NCI-H146 treated with DMSO at 0.1 percent for 48 hours (cell line): Measurements from ENCODE around the gene RNF8.
"Not testable (repeated sequence)": the region's sequence is repeated elsewhere in the genome, so short reads cannot be mapped to it uniquely, and the experiment has no call there.

ENCODE experiments used
- DNase-seq: peaks from one replicate; lab custom pipeline; 2025; ENCODE audit not compliant: unreplicated experiment; lab: John Stamatoyannopoulos, UW

The RNF8 gene, protein sequence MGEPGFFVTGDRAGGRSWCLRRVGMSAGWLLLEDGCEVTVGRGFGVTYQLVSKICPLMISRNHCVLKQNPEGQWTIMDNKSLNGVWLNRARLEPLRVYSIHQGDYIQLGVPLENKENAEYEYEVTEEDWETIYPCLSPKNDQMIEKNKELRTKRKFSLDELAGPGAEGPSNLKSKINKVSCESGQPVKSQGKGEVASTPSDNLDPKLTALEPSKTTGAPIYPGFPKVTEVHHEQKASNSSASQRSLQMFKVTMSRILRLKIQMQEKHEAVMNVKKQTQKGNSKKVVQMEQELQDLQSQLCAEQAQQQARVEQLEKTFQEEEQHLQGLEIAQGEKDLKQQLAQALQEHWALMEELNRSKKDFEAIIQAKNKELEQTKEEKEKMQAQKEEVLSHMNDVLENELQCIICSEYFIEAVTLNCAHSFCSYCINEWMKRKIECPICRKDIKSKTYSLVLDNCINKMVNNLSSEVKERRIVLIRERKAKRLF

DNA sequence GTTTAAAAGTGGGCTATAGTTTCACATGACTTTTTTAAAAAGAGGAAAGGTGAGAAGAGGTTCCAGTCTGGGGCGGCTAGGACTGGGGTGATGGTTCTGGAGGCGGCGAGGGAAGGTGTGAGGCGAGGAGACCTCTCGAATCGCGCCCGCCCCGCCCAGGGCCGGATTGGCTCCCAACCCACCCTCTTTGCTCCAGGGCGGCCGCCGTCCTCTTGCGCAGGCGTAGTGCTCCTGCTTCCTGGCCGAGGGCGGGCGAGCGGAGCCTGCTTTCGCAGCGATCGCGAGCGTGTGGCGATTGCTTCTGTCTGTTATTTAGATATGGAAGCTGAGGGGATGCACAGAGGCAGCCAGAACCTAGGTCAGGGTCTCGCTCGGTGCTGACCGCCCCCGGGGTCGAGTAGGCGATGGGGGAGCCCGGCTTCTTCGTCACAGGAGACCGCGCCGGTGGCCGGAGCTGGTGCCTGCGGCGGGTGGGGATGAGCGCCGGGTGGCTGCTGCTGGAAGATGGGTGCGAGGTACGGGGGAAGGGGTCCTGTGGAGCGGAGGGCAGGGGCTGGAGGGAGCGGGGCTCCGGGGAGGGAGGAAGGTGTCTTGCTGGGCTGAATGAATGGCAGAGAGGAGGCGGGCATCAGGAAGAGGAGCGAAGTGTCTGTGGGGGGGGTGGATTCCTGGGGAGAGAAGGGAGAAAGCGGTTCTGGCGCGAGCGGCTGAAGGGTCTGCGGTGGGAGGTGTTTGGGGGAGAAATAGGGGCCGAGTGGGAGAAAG lies at the start of gene RNF8:
Gene RNF8, plus strand, starts transcription at position 223 of the 765 bp plus-strand sequence. Its CDS starts 182 bp downstream, at position 405.
- peak; percentile 93 for DNase-seq

DNA sequence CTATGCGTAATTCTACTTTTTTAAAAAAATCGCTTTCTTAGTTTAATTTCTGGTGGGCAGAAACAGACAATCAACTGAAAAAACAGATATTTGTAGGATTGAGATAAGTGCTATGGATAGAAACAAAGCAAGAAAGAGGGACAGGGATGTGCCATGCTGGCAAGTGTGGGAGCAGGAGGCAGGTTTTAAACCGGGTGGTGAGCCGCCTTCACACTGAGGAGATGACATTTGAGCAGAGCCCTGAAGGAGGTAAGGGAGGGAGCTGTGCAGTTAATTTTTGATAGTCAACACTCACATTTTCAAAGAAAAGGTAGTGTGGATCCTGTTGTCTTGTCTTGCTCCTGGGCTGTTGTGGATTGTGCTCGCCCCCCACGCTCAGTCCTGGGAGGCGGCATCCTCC lies 49.0 kb upstream of the RNF8 start:
- DNase-seq = no peak

DNA sequence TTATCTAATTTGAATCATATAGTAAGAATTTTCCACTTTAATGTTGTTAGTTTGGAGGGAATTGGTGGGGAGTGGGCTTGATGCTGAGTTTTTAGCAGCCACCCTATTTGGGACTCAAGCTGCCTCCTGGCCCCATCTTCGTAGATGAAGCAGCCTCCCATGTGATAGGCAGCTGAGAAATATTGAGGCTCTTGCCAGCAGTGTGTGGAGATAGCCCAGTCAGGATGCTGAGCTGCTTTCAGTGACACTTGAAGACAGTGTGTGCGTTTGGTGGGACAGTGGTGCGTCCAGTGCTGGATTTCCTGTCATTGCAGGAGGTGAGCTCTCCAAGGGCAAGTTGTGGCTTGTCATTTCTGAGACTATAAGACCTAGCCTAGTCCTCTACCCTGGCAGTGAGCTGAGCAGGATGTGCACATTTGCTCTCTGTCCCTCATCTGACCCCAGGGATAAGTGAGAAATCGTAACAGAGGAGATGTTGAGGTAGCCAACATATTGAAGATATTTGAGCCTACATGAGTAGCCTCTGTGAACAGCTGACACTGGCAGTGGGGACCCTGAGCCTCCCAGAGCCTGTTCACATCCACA lies 47.9 kb upstream of the RNF8 start:
- no peak for DNase-seq

DNA sequence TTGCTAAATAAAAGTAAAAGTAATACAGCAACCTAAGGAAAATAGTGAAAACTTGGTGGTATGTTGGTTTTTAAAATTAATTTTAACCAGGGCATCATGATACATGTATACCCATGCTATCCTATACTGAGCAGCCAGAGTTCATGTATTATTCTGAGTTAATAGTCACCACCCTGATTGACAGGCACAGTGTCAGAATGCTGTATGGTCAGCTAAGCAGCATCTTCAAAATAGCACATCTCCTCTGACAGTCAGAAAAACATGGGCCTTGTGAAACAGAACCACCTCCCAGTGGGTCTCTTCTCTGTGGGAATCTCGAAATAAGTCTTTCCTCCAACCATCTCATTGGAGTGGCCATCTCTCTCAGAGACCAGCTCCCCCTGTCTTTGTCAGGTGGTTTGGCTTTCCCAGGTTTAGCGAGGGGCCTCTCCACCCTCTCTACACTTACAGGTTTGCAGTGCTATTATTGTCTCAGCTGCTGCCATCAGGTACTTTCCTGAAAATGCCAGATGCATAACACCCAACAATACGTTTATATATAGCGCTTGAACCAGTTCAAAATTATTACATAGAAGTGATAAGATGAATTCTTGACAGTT lies 47.1 kb upstream of the RNF8 start:
- no peak for DNase-seq

DNA sequence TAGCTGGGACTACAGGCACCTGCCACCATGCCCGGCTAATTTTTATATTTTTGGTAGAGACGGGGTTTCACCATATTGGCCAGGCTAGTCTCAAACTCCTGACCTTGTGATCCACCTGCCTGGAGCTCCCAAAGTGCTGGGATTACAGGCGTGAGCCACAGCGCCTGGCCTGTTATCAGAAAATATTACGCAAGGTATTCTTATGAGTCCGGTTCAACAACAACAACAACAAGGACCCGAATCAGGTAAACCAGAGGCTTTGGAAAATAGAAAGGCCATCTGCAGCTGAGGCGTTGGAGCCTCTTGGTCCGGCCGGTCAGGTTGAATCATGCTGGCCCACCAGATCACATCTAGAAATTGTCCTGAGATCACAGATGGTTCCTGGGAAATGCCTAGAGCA lies 46.3 kb upstream of the RNF8 start:
- DNase-seq = not testable (repeated sequence)

DNA sequence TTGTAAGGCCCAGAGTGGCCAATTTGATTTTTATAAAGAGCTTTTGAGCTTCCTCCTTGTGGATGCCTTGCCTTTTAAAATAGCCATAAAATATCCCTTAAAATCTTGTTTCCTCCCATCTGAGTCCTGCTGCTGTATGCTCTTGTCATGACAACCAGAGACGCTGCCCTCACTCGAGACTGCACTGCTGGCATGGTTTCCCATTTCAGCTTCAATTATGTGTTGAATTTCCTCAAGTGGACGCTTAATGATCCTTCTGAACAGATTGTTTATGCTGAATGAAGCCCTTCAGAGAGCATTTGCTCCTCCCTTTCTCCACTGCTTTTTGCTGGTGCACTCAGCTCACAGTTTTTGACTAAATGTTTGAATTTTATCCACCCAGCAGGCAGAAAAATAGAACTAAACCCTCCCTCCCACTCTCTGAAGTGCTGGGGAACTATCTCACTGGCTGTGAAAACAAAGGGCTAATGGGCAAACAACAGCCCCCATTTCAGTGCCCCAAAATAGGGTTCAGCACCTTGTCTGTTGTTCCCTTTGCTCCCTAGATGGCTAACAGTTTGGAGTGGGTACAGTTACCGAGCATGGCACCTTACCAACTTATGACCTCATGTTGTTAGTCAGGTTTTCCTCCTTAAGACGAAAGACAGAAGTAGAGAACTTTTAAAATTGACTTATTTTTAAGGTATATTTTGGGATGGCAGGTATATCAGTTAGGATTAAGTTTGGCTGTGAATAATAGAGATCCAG lies 45.5 kb upstream of the RNF8 start:
- DNase-seq = no peak

DNA sequence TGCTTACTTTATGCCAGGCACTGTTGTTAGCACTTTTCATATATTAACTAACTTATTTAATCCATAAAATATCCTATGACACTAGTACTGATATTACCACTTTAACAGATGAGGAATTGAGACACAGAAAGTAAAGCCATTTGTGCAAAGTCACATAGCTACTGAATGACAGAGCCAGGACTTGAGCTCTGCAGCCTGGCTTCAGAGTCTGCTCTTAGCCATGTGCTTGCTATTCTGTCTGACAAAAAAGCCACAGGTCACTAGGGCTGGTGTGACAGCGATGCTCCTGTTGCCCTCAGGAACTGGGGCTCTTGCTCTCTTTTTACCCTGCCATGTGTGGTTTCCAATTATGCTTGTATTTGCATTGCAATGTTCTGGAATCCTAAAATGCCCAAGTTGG lies 44.7 kb upstream of the RNF8 start:
- DNase-seq = no peak

DNA sequence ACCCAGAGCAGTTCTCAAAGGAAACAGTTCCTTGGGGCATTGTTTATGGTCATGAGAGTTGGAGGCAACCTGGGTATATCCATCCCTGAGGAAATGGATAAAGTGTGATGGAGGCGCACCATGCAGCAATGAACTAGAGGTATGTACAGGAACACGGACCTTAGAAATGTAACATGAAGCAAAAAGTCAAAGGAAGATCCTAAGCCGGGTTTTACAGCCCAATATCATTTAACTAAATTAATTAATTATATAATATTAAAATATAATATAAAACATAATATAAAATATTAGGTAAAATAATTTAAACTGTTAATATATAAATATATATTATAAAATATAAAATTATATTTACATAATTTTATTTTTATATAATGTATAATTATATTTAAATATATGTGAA lies 44.1 kb upstream of the RNF8 start:
- DNase-seq = no peak

DNA sequence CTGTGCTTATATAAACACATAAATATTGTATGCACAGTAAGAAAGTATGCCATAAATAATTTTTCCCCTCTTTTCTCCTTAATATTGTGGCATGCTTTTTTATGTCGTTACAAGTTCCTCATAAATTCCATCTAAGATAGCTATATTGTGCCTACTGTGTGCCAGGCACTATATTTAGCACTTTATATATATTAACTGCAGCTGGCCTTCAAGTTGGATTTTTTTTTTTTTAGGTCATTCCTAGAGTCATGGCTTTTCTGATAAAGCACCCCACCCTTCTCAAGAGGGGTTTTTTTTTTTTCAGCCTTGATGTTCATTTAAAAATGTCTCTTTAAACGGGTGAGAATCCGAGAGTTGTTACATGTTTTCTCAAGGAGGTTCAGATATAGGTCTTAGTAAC lies 42.8 kb upstream of the RNF8 start:
- no peak for DNase-seq

DNA sequence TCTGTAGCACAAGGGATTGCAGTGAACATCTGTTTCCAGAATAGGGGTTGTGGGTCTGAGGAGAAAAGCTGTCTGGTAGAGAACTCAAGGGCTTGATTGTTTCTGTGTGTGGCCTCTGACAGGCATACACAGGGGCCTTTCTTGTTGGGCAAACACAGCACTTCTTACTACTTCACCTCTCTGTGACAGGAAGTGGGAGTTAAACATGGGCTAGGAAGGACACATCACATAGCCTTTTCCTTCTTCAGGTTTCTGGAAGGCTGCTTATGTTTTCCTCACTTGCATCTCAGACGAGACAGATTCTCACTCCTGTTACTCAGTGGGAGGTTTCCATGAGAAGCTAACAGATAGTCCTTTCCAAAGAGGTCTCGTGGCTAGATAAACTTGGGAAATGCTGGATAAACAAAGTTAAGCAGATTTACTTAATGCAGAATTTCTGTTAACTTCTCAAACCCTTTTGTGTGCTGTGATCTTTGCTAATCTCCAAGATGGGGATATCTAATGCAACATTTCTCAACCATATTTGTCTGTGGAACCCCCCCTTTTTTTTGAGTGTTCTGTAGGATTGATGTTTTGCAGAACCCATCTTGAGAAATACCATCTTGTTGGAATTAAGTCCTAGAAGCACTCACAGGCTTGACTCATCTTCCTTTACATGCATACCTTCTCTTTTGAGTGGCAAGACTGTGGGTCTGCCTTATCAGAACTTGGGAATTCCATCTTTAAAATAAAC lies 41.9 kb upstream of the RNF8 start:
- DNase-seq = no peak

DNA sequence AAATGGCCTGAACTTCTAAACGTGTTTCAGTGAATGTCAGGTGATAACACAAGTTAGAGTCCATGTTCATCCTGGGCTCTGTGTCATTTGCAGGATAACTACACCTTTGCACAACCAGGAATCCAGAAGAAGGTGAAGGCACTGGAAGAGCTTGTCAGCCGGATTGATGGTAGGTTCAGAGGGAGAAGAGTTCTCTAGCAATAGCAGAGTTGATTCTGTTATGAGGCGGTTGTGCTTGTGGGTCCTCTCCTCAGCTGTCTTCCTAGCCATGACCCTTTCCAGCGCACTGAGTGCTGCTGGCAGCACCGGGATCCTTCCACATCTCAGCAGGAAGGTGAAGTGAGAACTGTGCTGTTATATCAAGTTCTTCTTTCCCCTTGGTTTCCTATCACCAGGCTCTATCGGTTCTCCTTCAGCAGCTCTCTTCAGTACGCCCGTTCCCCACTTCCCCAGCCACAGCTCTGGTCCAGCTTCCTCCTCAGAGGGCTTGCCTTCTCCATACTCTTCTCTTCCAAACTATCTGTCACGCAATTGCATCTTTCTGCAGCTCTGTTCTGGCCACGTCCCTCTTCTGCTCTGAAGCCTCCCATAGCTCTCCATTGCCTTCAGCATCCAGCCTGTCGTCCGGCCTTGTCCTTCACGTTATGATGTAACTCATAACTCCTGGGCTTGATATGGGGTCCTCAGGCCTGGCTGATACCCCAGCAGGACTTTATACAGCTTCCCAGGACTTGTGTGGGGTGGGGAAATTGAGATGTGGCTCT lies 39.9 kb upstream of the RNF8 start:
- no peak for DNase-seq

DNA sequence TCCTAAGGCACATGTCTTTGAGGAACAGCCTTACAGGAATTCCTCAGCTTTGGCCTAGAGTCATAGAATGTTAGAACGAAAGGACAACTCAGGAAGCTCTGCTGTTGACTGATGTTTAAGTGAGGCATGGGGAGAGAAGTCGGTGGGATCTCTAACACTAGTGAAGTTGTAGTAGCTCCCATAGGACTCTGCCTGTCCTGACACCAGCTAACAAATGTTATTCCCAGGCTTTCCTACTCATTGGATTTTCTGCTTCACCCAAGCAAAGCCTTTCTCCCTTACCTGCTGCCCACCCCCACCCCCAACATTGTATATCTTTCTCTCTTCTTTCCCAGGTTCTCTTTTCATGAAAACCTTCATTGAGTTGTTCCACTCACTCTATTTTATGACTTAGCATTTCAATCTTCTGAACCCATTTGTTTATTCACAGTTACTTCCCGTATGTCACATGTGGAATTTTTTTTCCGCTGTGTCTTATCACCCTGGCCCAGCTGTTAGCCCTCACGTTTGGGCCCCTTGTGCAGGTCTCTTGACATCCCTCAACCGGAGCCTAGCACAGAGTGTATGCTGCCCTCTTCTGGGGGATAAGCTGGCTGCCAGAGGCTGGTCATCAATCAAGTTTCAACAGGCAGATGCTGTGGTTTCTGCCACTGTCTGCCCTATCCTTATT lies 39.2 kb upstream of the RNF8 start:
- no peak for DNase-seq

DNA sequence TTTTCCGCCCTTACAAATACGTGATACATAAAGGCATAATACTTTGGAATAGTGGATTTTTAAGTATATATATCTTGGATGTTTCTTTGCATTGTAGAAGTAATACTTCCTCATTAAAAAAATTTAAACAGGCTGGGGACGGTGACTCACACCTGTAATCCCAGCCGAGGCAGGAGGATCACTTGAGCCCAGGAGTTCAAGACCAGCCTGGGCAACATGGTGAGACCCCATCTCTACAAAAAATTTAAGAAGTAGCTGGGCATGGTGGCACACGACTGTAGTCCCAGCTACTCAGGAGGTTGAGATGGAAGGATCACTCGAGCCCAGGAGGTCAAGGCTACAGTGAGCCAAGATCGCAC lies 38.6 kb upstream of the RNF8 start:
- DNase-seq = no peak

DNA sequence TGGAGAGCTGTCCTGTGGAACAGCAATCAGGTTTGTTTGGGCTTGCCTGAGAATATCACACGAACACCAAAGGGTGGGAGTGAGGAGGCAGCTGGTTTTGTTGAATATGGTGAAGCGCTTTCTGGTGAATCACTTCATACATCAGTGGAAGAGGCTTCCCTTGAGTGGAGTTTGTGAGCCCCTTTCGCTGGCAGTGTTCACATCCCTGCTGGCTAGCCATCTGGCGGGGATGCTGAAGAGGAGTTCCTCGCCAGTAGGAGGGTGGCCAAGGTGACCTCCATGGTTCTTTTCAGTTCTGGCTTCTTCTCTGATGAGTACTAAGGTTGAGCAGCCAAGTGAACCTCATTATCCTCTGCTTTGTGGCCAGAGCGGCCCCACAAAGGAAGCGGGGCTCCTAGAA lies 37.7 kb upstream of the RNF8 start:
- DNase-seq = no peak

DNA sequence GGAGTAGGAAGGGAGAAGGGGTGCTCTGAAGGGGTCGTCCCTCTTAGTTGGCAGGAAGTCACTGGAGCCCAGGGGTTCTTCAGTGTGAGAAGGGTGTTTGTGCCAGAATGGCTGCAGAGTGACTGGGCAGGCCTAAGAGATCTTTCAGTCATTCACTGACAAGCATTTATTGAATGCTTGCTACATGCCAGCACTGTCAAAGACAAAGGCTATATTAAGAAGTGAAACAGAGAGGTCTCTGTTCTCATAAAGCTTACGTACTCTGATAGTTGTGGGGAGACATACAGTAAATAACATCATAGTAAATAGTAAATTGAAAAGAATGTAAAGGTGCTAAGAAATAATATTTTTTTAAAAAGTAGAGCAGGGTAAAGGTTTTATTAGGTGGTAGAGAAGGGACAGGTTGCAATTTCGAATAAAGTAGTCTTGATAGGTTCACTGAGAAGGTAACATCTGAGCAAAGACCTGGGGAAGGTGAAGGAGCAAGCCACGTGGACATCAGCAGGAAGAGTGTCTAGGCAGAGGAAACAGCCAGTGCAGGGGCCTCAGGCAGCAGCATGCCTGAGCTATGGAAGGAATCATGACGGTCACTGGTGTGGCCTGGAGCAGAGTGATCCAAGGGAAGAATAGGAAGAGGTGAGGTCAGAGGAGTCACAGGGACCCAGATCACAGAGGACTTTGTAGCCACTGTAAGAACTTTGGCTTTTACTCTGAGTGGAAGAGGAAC lies 36.3 kb upstream of the RNF8 start:
- DNase-seq = no peak

DNA sequence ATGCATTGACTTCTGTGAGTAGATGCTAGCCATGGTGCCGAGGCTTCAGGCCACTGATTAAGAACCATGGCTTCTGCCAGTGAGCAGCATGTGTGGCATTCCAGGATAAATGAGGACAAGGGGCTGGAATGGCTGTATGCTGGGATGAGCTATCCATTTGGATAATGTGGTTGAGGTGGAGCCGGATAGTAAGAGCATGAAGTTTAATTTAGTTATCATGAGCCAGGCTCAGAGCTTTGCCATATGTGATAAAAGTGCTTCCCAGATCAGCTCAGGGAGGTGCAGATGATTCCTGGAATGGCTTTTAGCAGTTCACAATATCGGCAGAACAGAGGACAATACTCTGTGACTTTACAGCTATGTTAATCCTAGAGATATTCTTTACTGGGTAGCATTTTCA lies 34.6 kb upstream of the RNF8 start:
- DNase-seq = no peak

DNA sequence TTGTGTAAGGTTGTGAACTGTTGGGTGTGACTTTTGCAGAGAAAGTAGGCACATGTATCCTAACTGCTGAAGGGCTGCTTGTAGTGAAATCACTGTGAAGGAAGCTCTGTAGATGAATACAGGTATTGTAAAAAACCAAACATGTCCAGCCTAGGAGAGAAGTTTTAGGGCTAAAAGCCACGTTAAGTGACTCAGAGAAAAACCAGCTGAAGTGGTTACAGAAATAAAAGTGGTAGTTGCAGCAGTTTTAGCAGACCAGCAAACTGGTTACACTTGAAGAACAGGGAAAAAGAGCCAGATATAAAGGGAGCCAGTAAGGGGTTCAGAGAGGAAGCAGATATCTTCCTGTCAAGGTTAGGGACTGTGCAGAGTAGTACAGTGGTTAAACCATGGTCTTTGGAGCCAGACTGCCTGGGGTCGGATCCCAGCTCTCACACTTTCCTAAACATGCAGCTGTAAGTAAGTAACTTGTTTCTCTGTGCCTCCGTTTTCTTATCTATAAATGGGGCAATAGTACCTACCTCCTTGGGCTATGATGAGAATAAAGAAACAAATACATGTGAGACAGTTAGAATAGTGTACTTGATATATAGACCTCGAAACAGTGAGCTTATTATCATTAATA lies 33.8 kb upstream of the RNF8 start:
- no peak for DNase-seq

DNA sequence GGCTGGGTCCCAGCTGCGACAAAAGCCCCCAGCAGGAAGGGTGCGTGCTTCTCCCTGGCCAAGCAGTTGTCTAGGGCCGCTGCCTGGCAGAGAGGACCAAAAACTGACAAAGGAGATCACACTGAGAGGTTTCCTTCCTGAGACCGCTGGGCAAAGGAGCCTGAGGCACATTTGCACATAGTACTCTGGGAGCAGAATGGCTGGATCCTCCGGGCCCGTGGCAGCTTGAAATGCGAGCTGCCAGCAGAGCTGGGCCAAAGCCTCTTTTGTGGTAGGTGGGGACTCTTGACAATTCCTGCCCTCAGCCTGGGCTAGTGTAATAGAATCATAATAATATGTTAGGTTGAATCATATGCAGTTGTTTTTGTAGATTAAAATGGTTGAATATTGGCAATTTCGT lies 33.1 kb upstream of the RNF8 start:
- DNase-seq = no peak
